SK-N-MC (cell line): ENCODE measurements around the gene COL21A1.

ENCODE experiments used
- DNase-seq: peaks from one replicate; pipeline ENCODE4 v3.0.0-alpha.2; 2011; ENCODE audit warnings: low read depth, low spot score
- H3K27ac ChIP-seq: fragments of 200-600 bp; sonication (generic); 2 replicates; pipeline ENCODE4 v1.5.1; 2016; ENCODE audit warnings: mixed run types
- H3K36me3 ChIP-seq: fragments of 200-600 bp; sonication (generic); 2 replicates; pipeline ENCODE4 v1.6.1; 2017; ENCODE audit warnings: antibody characterized with exemption, low read length, mixed read lengths; ENCODE audit not compliant: insufficient read depth
- H3K4me3 ChIP-seq: fragments of 200-600 bp; sonication (generic); 2 replicates; pipeline ENCODE4 v1.5.1; 2016
- H3K9ac ChIP-seq: fragments of 200-600 bp; sonication (generic); 2 replicates; pipeline ENCODE4 v1.8.0; 2017; ENCODE audit warnings: mixed run types, mixed read lengths; ENCODE audit not compliant: insufficient read length
- H3K9me3 ChIP-seq: fragments of 200-600 bp; sonication (generic); 2 replicates; pipeline ENCODE4 v1.6.1; 2017; ENCODE audit warnings: low read depth, mild to moderate bottlenecking, antibody characterized with exemption, low read length, moderate library complexity, mixed read lengths
- EZH2 ChIP-seq: fragments of 200-600 bp; sonication (generic); IDR thresholded peaks from one replicate; pipeline ENCODE4 v1.6.1; 2017; ENCODE audit warnings: antibody characterized with exemption
- FOXP2 ChIP-seq: optimal IDR thresholded peaks from 2 replicates; pipeline ENCODE3; 2011; ENCODE audit warnings: mild to moderate bottlenecking, moderate library complexity; ENCODE audit not compliant: insufficient read depth; ENCODE audit errors: extremely low read length, control extremely low read depth
- POLR2AphosphoS5 ChIP-seq: IDR thresholded peaks from 2 replicates; pipeline ENCODE4 v1.6.1; 2012; ENCODE audit warnings: mild to moderate bottlenecking, low read depth, low read length, borderline replicate concordance

Gene COL21A1

GRCh38 chr6:56193846-56194245, 53.5 kb downstream of the COL21A1 start:
- Histone ChIP-seq H3K4me3 (no peak overlapping the region), H3K27ac (no peak overlapping the region), H3K36me3 (no peaks in the 10 kb centered on the region), H3K9me3 (no peaks in the 10 kb centered on the region; the same call in 1 of the 2 replicates), H3K9ac (no peak overlapping the region)
- DNase-seq, result no peak
- TF ChIP-seq FOXP2, result no peak
- TF ChIP-seq POLR2AphosphoS5, result no peak
- no peak for TF ChIP-seq EZH2

- H3K9me3 ChIP-seq, result no peaks in the 10 kb centered on the region
- no peak for DNase-seq
- H3K9ac ChIP-seq, result no peak overlapping the region
- no peak overlapping the region for H3K4me3 ChIP-seq
- TF ChIP-seq EZH2 (no peak), POLR2AphosphoS5 (no peak)
- no peak overlapping the region for H3K27ac ChIP-seq
- H3K36me3 ChIP-seq, result no peaks in the 10 kb centered on the region
Observed at GRCh38 chr6:56188429-56188828, 59.0 kb downstream of the COL21A1 start.

GRCh38 chr6:56187686-56188085, 59.7 kb downstream of the COL21A1 start:
- no peak for DNase-seq
- H3K4me3 ChIP-seq, result no peak overlapping the region

GRCh38 chr6:56176741-56177140, 70.6 kb downstream of the COL21A1 start:
- Histone ChIP-seq H3K27ac (no peak overlapping the region), H3K9ac (no peak overlapping the region), H3K9me3 (peaks cover 20% of the 10 kb centered on the region; the same call in 1 of the 2 replicates), H3K4me3 (no peak overlapping the region), H3K36me3 (no peaks in the 10 kb centered on the region)
- no peak for DNase-seq
- TF ChIP-seq EZH2, result no peak

More at GRCh38 chr6:56187686-56188085, 59.7 kb downstream of the COL21A1 start:
- Histone ChIP-seq H3K36me3 (no peaks in the 10 kb centered on the region), H3K27ac (no peak overlapping the region), H3K9me3 (no peaks in the 10 kb centered on the region), H3K9ac (no peak overlapping the region)
- TF ChIP-seq EZH2, result no peak
- no peak for TF ChIP-seq POLR2AphosphoS5
- TF ChIP-seq FOXP2, result no peak

GRCh38 chr6:56173228-56173627, 74.2 kb downstream of the COL21A1 start:
- Histone ChIP-seq H3K9ac (no peak overlapping the region), H3K9me3 (peaks cover 21% of the 10 kb centered on the region; the same call in 1 of the 2 replicates), H3K27ac (no peak overlapping the region), H3K36me3 (no peaks in the 10 kb centered on the region), H3K4me3 (no peak overlapping the region)
- DNase-seq, result no peak
- TF ChIP-seq EZH2, result no peak
- no peak for TF ChIP-seq FOXP2
- TF ChIP-seq POLR2AphosphoS5, result no peak

GRCh38 chr6:56172144-56172543, 75.2 kb downstream of the COL21A1 start:
- H3K27ac ChIP-seq, result no peak overlapping the region
- H3K36me3 ChIP-seq, result no peaks in the 10 kb centered on the region
- no peak for DNase-seq
- no peak for TF ChIP-seq EZH2
- no peak for TF ChIP-seq POLR2AphosphoS5
- TF ChIP-seq FOXP2, result no peak
- H3K9me3 ChIP-seq, result peaks cover 21% of the 10 kb centered on the region; the same call in 1 of the 2 replicates
- H3K9ac ChIP-seq, result no peak overlapping the region
- H3K4me3 ChIP-seq, result no peak overlapping the region

GRCh38 chr6:56169366-56169765, 78.0 kb downstream of the COL21A1 start:
- TF ChIP-seq FOXP2, result no peak
- no peak for TF ChIP-seq EZH2
- TF ChIP-seq POLR2AphosphoS5, result no peak
- no peak overlapping the region for H3K27ac ChIP-seq
- peaks cover 16% of the 10 kb centered on the region; the same call in 1 of the 2 replicates for H3K9me3 ChIP-seq
- H3K9ac ChIP-seq, result no peak overlapping the region
- H3K36me3 ChIP-seq, result no peaks in the 10 kb centered on the region
- H3K4me3 ChIP-seq, result no peak overlapping the region
- no peak for DNase-seq

GRCh38 chr6:56168596-56168995, 78.8 kb downstream of the COL21A1 start:
- Histone ChIP-seq H3K9ac (no peak overlapping the region), H3K27ac (no peak overlapping the region), H3K36me3 (no peaks in the 10 kb centered on the region), H3K9me3 (peaks cover 8% of the 10 kb centered on the region; the same call in 1 of the 2 replicates), H3K4me3 (no peak overlapping the region)
- no peak for TF ChIP-seq EZH2
- TF ChIP-seq FOXP2, result no peak
- no peak for TF ChIP-seq POLR2AphosphoS5
- DNase-seq, result no peak

GRCh38 chr6:56162081-56162480, 85.3 kb downstream of the COL21A1 start:
- H3K27ac ChIP-seq, result no peak overlapping the region
- TF ChIP-seq POLR2AphosphoS5 (no peak), FOXP2 (no peak), EZH2 (no peak)
- no peak overlapping the region for H3K4me3 ChIP-seq
- no peak overlapping the region for H3K9ac ChIP-seq
- H3K9me3 ChIP-seq, result no peaks in the 10 kb centered on the region
- no peak for DNase-seq
- H3K36me3 ChIP-seq, result no peaks in the 10 kb centered on the region
